Cardiac fibroblast (primary cell): ENCODE results near the gene TMEM273.

Source experiments
- DNase-seq, 2 donors: peaks; one replicate each; pipeline versions ENCODE4 v3.0.0 to v3.0.0-alpha.2; 2010; ENCODE audit warnings: low read depth in 2 of 2
- H3K4me3 ChIP-seq, 2 donors: replicated peaks in 1 of 2; 1 replicate in 1 of 2; 2 replicates in 1 of 2; pipeline ENCODE4 v1.5.1; 2011; ENCODE audit warnings: low read depth in 2 of 2, low read length in 2 of 2, mild to moderate bottlenecking in 2 of 2, moderate library complexity in 1 of 2
- CTCF ChIP-seq: IDR thresholded peaks from one replicate; pipeline ENCODE4 v1.5.1; 2011; ENCODE audit warnings: low read depth, mild to moderate bottlenecking, low read length, inconsistent platforms

The TMEM273 gene

GRCh38 chr10:49160110-49160509 is 28.1 kb downstream of the TMEM273 start:
- no peak overlapping the region for H3K4me3 ChIP-seq
- TF ChIP-seq CTCF = no peak
- no peak for DNase-seq

- DNase-seq = no peak
- no peak for TF ChIP-seq CTCF
Measured at GRCh38 chr10:49158915-49159314, 29.3 kb downstream of the TMEM273 start.

GRCh38 chr10:49158404-49158803 is 29.8 kb downstream of the TMEM273 start:
- no peak for TF ChIP-seq CTCF
- H3K4me3 ChIP-seq = no peak overlapping the region
- no peak for DNase-seq

More at GRCh38 chr10:49158915-49159314, 29.3 kb downstream of the TMEM273 start:
- H3K4me3 ChIP-seq = no peak overlapping the region

- no peak for TF ChIP-seq CTCF
- H3K4me3 ChIP-seq = no peak overlapping the region
- no peak for DNase-seq
Measured at GRCh38 chr10:49157229-49157628, 31.0 kb downstream of the TMEM273 start.

GRCh38 chr10:49154641-49155040 is 33.5 kb downstream of the TMEM273 start:
- no peak for TF ChIP-seq CTCF
- H3K4me3 ChIP-seq = no peak overlapping the region
- DNase-seq = no peak

GRCh38 chr10:49153971-49154370 is 34.2 kb downstream of the TMEM273 start:
- no peak for TF ChIP-seq CTCF
- no peak overlapping the region for H3K4me3 ChIP-seq
- DNase-seq = peak in 1 of 2 donors; percentile 37

- DNase-seq = no peak
- no peak for TF ChIP-seq CTCF
- H3K4me3 ChIP-seq = no peak overlapping the region
Measured at GRCh38 chr10:49153115-49153514, 35.1 kb downstream of the TMEM273 start.
